ENCODE measurements around the gene COL5A1.

GRCh38 chr9:134684375-134684723 lies 42.7 kb downstream of the COL5A1 start:
- no peak for TF ChIP-seq CTCF (IDR thresholded peaks at IDR 0.05)
- no peak for TF ChIP-seq POLR2A (IDR thresholded peaks at IDR 0.05)

Data from heart left ventricle (tissue), 13 donors.